ENCODE data around the gene SUPT6H.
"Not testable (repeated sequence)": the region's sequence is repeated elsewhere in the genome, so short reads cannot be mapped to it uniquely, and the experiment has no call there.

The SUPT6H gene

GRCh38 chr17:28703552-28704218 lies 41.7 kb downstream of the SUPT6H start:
- DNase-seq, result no peak

GRCh38 chr17:28704219-28704858 lies 42.3 kb downstream of the SUPT6H start:
- DNase-seq, result no peak

- no peak for DNase-seq
Measured at GRCh38 chr17:28705074-28705659, 43.2 kb downstream of the SUPT6H start.

GRCh38 chr17:28705728-28706334 lies 43.8 kb downstream of the SUPT6H start:
- DNase-seq, result no peak

- DNase-seq, result no peak
Measured at GRCh38 chr17:28706471-28707338, 44.7 kb downstream of the SUPT6H start.

- no peak for DNase-seq
Measured at GRCh38 chr17:28707339-28707720, 45.3 kb downstream of the SUPT6H start.

- peak; percentile 94 for DNase-seq
Measured at GRCh38 chr17:28710861-28711722, 49.1 kb downstream of the SUPT6H start.

- no peak for DNase-seq
Measured at GRCh38 chr17:28711723-28712031, 49.7 kb downstream of the SUPT6H start, which contains the start of gene PROCA1. TSS of gene PROCA1 (minus strand) at chr17:28711888. CDS start at chr17:28711660, 228 bp downstream.

- DNase-seq, result peak; percentile 77
Measured at GRCh38 chr17:28712032-28712704, 50.2 kb downstream of the SUPT6H start.

GRCh38 chr17:28712705-28713415 lies 50.9 kb downstream of the SUPT6H start:
- DNase-seq, result no peak

- DNase-seq, result no peak
Measured at GRCh38 chr17:28714281-28714680, 52.3 kb downstream of the SUPT6H start.

- DNase-seq, result no peak
Measured at GRCh38 chr17:28715217-28715616, 53.2 kb downstream of the SUPT6H start.

GRCh38 chr17:28716740-28717577 lies 55.0 kb downstream of the SUPT6H start:
- no peak for DNase-seq

- peak; percentile 31 for DNase-seq
Measured at GRCh38 chr17:28717578-28718332, 55.8 kb downstream of the SUPT6H start, which contains the start of gene RAB34. TSS of gene RAB34 (minus strand) at chr17:28717868. CDS start at chr17:28717266, 602 bp downstream.

- no peak for DNase-seq
Measured at GRCh38 chr17:28718333-28719020, 56.5 kb downstream of the SUPT6H start.

- DNase-seq, result no peak
Measured at GRCh38 chr17:28719021-28719433, 57.0 kb downstream of the SUPT6H start.

- DNase-seq, result no peak
Measured at GRCh38 chr17:28720247-28720996, 58.4 kb downstream of the SUPT6H start.

- not testable (repeated sequence) for DNase-seq
Measured at GRCh38 chr17:28720997-28721329, 59.0 kb downstream of the SUPT6H start.
